Testis (tissue), 2 donors: Measurements from ENCODE around the gene SFMBT2.

ENCODE experiments used
- POLR2A ChIP-seq: fragments of 450-650 bp; IDR thresholded peaks from one replicate; pipeline ENCODE4 v1.6.1; 2017; ENCODE audit warnings: antibody characterized with exemption, mild to moderate bottlenecking, moderate library complexity
- TF ChIP-seq, protein P1 (sequence below), 3 experiments: fragments of 450-650 bp in 2 of 3; fragments of 200-600 bp in 1 of 3; sonication (generic) in 1 of 3; IDR thresholded peaks; one replicate each; pipeline ENCODE4 v1.5.1; 2016 to 2019; ENCODE audit warnings: antibody characterized with exemption in 3 of 3, mild to moderate bottlenecking in 2 of 3, moderate library complexity in 1 of 3

DNA sequence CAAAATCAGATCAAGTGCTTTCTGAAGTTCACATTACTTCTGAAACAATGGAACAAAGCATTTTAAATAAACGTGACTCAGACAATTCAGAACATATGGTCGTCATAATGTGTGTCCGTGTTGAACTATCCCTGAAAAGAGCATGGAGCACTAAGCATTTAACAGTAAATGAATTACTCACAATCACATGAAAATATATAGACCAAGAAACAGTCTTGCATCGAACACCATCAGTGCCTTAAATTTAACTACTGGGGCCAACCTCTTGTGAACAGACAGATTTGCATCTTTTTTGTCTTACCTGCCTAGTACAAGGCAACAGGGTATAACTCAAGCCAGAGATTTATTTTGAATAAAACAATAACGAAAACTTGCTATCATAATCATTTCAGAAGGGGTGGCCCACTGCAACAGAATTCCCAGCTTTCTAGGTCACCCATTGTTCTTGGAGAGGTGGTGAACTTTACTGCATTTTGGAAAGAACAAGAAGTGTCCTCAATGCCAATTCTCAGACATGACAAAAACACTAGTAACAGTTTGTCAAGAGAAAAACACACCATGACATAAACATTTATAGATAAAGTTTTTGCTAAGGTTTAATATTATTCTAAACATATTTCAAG is 293.5 kb downstream of the SFMBT2 start:
- TF ChIP-seq, protein P1, sequence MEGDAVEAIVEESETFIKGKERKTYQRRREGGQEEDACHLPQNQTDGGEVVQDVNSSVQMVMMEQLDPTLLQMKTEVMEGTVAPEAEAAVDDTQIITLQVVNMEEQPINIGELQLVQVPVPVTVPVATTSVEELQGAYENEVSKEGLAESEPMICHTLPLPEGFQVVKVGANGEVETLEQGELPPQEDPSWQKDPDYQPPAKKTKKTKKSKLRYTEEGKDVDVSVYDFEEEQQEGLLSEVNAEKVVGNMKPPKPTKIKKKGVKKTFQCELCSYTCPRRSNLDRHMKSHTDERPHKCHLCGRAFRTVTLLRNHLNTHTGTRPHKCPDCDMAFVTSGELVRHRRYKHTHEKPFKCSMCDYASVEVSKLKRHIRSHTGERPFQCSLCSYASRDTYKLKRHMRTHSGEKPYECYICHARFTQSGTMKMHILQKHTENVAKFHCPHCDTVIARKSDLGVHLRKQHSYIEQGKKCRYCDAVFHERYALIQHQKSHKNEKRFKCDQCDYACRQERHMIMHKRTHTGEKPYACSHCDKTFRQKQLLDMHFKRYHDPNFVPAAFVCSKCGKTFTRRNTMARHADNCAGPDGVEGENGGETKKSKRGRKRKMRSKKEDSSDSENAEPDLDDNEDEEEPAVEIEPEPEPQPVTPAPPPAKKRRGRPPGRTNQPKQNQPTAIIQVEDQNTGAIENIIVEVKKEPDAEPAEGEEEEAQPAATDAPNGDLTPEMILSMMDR (IDR thresholded peaks at IDR 0.05), result no peak
- TF ChIP-seq POLR2A, result no peak
